Right hindlimb (tissue), 1 donor: Measurements from ENCODE around the gene STAP1.
"Not testable (repeated sequence)": the region's sequence is repeated elsewhere in the genome, so short reads cannot be mapped to it uniquely, and the experiment has no call there.

Experiments
- DNase-seq: peaks from one replicate; pipeline ENCODE4 v3.0.0-alpha.2; 2018

The STAP1 gene

DNA sequence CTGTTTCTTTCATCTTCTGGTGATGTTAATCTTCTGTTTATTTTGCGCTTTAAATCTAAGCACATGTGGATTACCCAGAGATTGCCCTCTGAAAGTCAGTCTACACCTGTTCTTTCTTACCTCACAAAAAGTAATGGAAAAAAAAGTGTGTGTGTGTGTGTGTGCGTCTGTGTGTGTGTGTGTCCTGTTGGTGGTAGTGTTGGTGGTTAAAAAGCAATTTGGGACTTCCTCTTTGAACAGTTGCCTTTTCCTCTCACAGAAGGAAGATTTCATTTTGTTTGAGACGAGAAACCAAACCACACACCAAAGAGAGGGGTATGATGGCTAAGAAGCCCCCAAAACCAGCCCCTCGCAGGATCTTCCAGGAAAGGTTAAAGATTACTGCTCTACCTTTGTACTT lies at the start of gene STAP1:
TSS of gene STAP1 (plus strand) at position 235 of the 400 bp plus-strand sequence. CDS start at position 318, 83 bp downstream.
- DNase-seq, result no peak

GRCh38 chr4:67512501-67512900 lies 46.0 kb upstream of the STAP1 start:
- DNase-seq, result no peak

- no peak for DNase-seq
Measured at GRCh38 chr4:67520141-67520540, 38.4 kb upstream of the STAP1 start.

DNA sequence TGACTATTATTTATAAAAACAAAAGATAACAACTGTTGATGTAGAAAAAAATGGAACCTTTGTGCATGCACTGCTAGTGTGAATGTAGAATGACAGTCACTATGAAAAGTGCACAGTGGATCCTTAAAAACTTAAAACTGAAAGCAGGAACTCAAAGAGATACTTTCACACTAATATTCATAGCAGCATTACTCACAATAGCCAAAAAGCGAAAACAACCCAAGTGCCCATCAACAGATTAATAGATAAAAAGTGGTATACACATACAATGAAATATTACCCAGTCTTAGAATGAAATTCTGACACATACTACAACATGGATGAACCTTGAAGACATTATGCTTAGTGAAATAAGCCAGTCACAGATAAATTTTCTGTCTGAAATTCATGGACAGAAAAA lies 37.0 kb upstream of the STAP1 start:
- DNase-seq, result no peak

DNA sequence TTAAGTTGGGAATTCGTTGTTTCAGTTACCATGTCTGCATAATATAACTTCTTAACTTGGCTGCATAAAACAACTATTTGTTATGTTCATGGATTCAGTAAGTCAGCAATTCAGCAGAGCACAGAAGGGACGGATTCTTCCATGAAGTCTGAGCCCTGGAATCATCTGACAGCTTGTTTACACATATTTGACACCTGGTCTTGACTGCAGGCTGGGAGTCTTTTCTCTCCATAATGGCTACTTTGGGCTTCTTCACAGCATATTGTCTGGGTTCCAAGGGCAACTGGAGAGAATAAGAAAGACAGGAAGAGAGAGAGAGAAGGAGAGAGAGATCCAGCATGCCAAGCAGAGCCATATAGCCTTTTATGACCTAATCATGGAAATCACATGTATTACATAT lies 36.3 kb upstream of the STAP1 start:
- DNase-seq, result no peak

DNA sequence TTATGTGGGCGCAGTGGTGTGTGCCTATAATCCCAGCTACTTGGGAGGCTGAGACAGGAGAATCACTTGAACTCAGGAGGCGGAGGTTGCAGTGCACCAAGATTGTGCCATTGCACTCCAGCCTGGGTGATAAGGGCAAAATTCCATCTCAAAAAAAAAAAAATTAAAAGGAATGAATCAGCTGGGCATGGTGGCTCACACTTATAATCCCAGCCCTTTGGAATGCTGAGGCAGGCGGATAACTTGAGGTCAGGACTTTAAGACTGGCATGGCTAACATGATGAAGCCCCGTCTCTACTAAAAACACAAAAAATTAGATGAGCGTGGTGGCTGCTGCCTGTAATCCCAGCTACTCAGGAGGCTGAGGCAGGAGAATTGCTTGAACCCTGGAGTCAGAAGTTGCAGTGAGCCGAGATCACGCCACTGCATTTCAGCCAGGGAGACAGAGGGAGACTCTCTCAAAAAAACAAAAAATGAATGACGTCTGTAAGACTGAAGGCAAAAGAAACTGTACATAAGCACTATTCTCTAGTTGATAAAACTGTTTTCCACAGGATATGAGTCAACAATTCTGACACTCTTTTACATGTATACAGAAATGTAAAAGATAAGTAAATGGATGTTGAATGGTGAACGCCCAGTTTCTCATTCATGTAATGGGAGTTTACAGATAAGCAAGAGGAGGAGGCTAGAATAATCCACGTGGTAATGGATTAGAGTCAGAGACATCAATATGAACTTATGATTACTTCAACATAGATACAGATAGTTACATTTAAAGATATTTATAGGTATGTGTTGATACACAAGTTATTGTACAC lies 35.5 kb upstream of the STAP1 start:
- no peak for DNase-seq

GRCh38 chr4:67524140-67524539 lies 34.4 kb upstream of the STAP1 start:
- not testable (repeated sequence) for DNase-seq

DNA sequence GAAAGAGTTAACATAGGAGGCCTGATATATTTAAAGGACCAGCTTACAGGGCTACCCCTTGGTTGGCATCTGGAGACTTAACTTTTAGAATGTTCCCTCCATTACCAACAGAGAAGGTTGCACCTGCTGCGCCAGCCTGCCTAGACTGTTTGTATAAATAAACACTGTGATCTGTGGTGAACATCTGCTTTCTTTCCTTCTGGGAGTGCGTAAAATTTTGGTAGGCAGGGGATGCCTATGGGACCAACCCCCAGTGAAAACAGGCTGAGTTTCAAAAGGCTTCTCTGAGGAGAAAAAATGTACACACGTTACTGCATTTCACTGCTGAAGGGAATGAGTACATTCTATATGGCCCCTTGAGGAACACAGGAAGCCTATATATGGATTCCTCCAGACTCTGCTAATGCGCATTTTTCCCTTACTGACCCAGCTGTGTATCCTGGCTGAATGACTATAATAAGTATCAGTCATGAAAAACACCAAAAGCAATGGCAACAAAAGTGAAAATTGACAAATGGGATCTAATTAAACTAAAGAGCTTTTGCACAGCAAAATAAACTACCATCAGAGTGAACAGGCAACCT lies 27.1 kb upstream of the STAP1 start:
- peak; percentile 21 for DNase-seq

DNA sequence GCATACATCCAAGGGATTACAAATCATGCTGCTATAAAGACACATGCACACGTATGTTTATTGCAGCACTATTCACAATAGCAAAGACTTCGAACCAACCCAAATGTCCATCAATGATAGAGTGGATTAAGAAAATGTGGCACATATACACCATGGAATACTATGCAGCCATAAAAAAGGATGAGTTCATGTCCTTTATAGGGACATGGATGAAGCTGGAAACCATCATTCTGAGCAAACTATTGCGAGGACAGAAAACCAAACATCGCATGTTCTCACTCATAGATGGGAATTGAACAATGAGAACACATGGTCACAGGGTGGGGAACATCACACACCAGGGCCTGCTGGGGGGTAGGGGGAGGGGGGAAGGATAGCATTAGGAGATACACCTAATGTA lies 26.1 kb upstream of the STAP1 start:
- not testable (repeated sequence) for DNase-seq

GRCh38 chr4:67533112-67533511 lies 25.4 kb upstream of the STAP1 start:
- no peak for DNase-seq

DNA sequence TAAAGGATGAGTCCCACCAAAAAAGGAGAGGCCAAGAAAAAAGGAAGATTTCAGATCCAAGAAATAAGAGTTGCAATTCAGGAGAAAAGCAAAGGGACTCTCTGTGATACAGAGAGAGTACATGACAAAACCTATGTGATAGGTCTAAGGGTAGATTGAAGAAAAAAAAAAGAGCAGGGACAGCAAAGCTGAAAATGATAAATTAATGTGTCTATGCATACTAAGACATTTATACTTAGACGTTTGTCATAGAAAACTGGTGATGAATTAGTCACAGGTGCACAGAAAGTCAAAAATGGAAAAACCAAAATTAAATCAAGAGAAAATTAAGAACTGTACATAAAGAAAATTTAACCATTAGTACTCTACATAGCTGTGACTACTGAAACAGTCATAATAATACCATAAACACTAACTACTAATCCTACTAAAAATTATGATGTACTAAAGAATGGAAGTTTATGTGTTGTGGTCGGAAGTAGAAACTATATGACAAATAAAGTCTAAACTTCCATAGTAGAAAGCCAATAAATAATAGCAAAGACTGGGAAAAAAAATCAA lies 23.2 kb upstream of the STAP1 start:
- DNase-seq, result no peak

DNA sequence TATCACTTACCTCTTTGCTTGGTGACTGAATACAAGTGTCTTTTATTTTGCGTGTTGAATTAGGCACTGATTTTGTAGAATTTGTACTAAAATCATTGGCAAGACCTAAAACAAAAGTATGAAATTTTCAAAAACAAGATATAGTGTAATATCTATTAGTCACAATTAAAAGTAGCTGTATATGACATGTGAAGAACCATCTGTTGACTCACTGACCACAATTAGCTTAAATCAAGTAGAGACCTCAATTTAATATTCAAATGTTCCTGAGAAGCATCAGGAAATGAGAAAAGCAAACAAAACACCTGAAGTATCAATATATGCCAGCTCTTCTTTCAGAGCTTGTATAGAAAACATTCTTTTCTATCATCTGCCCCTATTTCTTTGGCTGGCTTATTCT lies 18.7 kb upstream of the STAP1 start:
- no peak for DNase-seq

GRCh38 chr4:67542076-67542475 lies 16.5 kb upstream of the STAP1 start:
- no peak for DNase-seq

DNA sequence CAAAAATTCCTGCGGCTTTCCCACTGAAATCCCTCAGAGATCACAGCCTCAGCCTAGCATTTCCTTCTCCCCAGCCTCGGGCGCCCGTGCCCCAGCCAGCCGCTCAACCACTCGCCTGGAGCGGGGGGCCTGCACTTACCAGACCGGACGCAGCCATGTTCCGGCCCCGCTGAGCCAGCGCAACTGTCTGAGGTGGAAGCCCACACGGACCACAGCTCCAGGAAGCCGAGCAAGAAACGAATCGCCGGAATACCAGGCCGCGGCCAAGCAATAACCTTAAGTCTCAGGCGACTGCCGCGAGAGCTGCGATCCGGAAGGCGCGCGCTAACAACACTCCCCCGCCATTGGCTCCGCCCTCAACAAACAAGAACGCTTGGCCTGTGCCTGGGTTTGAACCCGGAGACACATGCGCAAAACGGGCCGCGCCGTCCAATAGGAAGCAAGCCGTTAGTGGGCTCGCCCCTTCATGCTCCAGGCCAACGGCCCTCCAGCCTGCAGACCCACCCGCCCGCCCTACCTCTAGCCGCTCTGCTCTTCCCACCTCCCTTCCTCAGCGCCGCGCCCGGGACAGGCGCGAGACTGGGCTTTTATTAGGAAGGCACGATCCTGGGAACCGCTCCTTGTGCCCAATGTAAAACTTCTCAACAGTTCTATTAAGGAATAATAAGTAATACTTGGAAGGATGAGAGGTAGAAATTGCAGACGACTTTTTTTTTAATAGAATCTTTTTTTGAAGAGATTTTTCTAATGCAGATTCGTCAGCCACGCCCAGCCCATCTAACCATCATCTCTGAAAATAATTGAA lies 13.1 kb upstream of the STAP1 start, which contains the start of gene CENPC:
TSS of gene CENPC (minus strand) at position 305 of the 805 bp plus-strand sequence. CDS start at position 157, 148 bp downstream.
- peak; percentile 99 for DNase-seq

DNA sequence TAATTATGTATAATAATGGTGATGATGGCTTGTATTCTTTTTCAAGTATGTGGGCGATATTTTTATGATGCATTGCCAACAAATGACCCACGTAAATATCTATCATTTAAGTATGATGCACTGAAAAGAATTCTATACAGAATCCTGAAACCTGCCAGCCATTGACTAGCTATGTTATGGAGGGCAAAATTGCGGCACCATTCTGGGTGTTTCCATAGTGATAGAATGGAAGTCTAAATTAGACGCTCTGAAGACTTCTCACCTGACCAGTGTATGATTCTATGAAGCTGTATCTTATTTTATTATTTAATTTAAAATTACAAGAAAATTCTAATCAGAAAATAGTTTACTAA lies 12.5 kb upstream of the STAP1 start:
- no peak for DNase-seq

DNA sequence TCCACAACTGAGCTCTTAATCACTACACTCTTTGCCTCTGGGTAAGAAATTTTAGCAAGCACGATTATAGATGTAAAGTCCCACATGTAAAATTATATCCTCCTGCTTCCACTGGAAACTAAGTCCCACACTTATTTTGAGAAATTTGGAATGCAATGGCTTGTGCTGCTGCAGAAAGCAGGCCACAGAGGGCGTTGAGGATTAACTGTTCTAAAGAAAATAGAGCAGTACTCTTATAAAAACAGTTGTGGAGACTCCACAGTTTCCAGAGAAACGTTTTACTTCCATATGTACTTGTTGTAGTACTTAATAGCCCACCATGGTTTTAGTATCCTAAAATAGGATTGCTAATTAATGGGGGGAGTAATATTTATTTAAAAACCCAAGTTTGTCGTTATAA lies 11.6 kb upstream of the STAP1 start:
- DNase-seq, result peak; percentile 23

DNA sequence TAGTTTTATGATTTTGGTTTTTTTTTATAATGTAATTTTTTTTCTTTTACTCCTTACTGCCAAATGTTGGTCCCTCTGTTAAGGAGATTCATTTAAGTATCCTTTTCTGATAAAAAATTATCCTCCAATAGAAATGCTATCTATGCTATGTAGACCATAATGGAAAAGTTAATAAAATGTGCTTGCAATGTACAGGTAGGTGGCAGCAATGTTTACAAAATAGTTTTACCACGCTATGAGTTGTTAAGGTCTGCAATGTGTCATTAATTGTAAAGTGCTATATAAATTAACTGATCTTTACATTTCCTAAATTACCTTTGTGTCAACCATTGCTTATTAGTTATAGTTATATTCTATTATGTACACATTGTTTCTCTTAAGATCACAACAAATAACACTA lies 9.4 kb upstream of the STAP1 start:
- no peak for DNase-seq

DNA sequence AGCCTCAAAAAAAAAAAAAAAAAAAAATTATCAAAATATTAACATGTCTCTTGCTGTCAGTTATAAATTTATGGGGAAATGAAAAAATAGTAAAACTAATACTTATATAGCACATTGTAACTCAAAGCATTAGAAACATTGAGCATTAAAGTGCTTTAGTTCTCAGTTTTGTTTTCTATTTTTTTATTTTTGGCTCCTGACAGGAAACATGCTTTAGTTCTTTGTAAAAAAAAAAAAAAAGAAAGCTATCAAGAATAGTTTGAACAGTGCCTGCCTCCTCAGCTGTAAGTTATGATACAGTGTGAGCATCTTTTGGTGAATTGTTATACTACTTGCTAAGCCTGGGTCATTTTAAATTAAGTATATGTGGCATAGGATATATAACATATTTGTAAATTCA lies 8.1 kb upstream of the STAP1 start:
- no peak for DNase-seq

DNA sequence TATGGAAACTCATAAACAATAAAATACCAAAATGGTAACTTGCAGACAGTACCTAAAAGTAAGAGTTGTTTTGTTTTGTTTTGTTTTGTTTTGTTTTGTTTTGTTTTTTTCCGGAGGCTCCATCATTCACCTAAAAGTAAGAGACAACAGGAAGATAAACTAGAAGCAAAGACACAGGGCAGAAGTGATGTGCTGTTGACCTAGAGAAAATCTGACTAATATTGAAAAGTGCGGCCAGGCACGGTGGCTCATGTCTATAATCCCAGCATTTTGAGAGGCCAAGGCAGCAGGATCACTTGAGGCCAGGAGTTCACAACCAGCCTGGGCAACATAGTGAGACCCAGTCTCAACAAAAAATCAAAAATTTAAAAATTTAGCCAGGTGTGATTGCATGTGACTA lies 7.7 kb upstream of the STAP1 start:
- DNase-seq, result no peak

GRCh38 chr4:67552146-67552792 lies 6.3 kb upstream of the STAP1 start:
- DNase-seq, result not testable (repeated sequence)

GRCh38 chr4:67554096-67554495 lies 4.4 kb upstream of the STAP1 start:
- no peak for DNase-seq

DNA sequence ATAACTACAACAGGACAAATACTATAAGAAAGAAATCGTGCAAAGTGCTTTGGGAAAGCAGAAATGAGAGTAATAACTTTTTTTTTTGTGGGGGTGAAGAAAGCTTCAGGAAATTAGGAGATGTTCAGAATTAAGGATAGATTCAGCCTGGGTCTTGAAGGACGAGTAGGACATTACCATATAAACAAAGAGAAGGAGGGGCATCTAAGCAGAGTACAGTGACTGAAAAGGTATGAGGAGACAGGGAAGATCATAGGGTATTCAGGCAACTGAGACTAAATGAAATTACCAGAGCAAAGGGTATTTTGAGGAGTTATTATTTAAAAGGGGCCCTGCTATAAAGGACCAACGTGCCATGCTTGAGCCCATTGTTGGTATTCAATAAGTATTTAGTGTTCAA lies 3.1 kb upstream of the STAP1 start:
- no peak for DNase-seq

GRCh38 chr4:67556436-67556835 lies 2.1 kb upstream of the STAP1 start:
- DNase-seq, result no peak
